ENCODE data around the gene NHLRC4.

The NHLRC4 gene

GRCh38 chr16:588889-589657, 22.3 kb downstream of the NHLRC4 start (continued):
- TF ChIP-seq, protein P1, sequence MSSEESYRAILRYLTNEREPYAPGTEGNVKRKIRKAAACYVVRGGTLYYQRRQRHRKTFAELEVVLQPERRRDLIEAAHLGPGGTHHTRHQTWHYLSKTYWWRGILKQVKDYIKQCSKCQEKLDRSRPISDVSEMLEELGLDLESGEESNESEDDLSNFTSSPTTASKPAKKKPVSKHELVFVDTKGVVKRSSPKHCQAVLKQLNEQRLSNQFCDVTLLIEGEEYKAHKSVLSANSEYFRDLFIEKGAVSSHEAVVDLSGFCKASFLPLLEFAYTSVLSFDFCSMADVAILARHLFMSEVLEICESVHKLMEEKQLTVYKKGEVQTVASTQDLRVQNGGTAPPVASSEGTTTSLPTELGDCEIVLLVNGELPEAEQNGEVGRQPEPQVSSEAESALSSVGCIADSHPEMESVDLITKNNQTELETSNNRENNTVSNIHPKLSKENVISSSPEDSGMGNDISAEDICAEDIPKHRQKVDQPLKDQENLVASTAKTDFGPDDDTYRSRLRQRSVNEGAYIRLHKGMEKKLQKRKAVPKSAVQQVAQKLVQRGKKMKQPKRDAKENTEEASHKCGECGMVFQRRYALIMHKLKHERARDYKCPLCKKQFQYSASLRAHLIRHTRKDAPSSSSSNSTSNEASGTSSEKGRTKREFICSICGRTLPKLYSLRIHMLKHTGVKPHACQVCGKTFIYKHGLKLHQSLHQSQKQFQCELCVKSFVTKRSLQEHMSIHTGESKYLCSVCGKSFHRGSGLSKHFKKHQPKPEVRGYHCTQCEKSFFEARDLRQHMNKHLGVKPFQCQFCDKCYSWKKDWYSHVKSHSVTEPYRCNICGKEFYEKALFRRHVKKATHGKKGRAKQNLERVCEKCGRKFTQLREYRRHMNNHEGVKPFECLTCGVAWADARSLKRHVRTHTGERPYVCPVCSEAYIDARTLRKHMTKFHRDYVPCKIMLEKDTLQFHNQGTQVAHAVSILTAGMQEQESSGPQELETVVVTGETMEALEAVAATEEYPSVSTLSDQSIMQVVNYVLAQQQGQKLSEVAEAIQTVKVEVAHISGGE (tag by site-specific recombination; conservative IDR thresholded peaks at IDR 0.05; ENCODE audit: low read depth), result peak; percentile 53
- TF ChIP-seq ZBTB8A (tag by site-specific recombination; IDR thresholded peaks at IDR 0.05) (peak; percentile 84), YY2 (tag by site-specific recombination; IDR thresholded peaks at IDR 0.05) (no peak), HOXC10 (CRISPR knock-in tag; IDR thresholded peaks at IDR 0.05) (0 out of 2 replicates have a peak, but pooled peaks have one; percentile 31), ZNF701 (tag by site-specific recombination; IDR thresholded peaks at IDR 0.05) (no peak)
- TF ChIP-seq, protein P2, sequence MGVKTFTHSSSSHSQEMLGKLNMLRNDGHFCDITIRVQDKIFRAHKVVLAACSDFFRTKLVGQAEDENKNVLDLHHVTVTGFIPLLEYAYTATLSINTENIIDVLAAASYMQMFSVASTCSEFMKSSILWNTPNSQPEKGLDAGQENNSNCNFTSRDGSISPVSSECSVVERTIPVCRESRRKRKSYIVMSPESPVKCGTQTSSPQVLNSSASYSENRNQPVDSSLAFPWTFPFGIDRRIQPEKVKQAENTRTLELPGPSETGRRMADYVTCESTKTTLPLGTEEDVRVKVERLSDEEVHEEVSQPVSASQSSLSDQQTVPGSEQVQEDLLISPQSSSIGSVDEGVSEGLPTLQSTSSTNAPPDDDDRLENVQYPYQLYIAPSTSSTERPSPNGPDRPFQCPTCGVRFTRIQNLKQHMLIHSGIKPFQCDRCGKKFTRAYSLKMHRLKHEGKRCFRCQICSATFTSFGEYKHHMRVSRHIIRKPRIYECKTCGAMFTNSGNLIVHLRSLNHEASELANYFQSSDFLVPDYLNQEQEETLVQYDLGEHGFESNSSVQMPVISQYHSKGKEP (tag by site-specific recombination; IDR thresholded peaks at IDR 0.05), result peak; percentile 34; the same call in 1 of the 2 replicates

DNA sequence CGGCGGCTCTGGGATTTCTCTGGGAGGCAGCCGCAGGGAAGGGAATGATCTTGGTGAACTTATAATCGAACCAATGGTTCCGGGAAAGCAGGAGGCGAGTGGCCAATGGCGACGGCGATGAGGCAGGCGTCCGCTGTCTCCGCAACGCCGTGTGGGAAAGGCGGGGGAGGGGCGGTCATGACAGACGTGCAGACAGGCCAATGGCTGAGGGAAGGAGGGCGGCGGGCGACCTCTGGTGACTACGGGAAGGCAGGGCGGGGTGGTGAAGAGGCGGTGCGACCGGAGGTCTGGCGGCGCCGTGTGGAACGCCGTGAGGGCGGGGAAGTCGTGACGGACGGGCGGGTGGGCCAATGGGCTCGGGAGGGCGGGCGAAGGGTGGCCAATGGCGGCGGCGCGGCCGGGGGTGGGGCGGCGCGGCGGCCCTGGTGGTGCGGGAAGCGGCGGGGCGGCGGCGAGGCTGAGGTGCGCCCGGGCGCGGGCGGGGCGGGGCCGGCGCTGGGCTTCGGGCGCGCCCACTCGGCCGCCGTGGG, 22.9 kb downstream of the NHLRC4 start, which contains the start of gene RAB40C:
TSS of gene RAB40C (plus strand) at position 409 of the 530 bp plus-strand sequence. CDS start 226 bp downstream, outside the sequence.
- ChIA-PET CTCF (interaction anchor here (0.6 to 0.9 kb wide), 2 partner anchors 11 to 47 kb away, joined by 3 to 5 read pairs; partner anchors contain the start of gene METTL26), POLR2A (interaction anchor here (0.6 to 1.4 kb wide), 3 partner anchors 11 to 62 kb away, joined by 3 to 4 read pairs (median 3); partner anchors contain the start of gene CAPN15)
- Histone ChIP-seq H3K4me1 (ENCODE audit: control insufficient read depth, insufficient read depth, low read length) (peaks cover 14% of the 10 kb centered on the region), H3K27ac (ENCODE audit: extremely low read depth, low read depth, low read length) (peak within 1 kb of the TSS; percentile 94), H3K9me3 (ENCODE audit: control insufficient read depth, insufficient read depth, low read depth, low read length) (no peaks in the 10 kb centered on the region), H3K36me3 (ENCODE audit: control insufficient read depth in 2 of 2, insufficient read depth in 1 of 2, low read length in 2 of 2) (no peaks in the 10 kb centered on the region), H3K4me3 (ENCODE audit: low read depth, low read length) (peak within 1 kb of the TSS; percentile 84)
- no peak; the same call in 1 of the 2 replicates for TF ChIP-seq KLF7 (tag by site-specific recombination; IDR thresholded peaks at IDR 0.05; ENCODE audit: borderline replicate concordance)
- TF ChIP-seq KLF9 (tag by site-specific recombination; IDR thresholded peaks at IDR 0.05; ENCODE audit: low read depth), result peak; percentile 81
- TF ChIP-seq SETDB1 (IDR thresholded peaks at IDR 0.05; ENCODE audit: insufficient read length, low read length), result no peak
- TF ChIP-seq, protein P3, sequence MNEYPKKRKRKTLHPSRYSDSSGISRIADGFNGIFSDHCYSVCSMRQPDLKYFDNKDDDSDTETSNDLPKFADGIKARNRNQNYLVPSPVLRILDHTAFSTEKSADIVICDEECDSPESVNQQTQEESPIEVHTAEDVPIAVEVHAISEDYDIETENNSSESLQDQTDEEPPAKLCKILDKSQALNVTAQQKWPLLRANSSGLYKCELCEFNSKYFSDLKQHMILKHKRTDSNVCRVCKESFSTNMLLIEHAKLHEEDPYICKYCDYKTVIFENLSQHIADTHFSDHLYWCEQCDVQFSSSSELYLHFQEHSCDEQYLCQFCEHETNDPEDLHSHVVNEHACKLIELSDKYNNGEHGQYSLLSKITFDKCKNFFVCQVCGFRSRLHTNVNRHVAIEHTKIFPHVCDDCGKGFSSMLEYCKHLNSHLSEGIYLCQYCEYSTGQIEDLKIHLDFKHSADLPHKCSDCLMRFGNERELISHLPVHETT (tag by site-specific recombination; IDR thresholded peaks at IDR 0.05), result no peak
- no peak for TF ChIP-seq MYNN (tag by site-specific recombination; IDR thresholded peaks at IDR 0.05; ENCODE audit: borderline replicate concordance)
- TF ChIP-seq ZNF140 (tag by site-specific recombination; IDR thresholded peaks at IDR 0.05), result no peak
- TF ChIP-seq, protein P4, sequence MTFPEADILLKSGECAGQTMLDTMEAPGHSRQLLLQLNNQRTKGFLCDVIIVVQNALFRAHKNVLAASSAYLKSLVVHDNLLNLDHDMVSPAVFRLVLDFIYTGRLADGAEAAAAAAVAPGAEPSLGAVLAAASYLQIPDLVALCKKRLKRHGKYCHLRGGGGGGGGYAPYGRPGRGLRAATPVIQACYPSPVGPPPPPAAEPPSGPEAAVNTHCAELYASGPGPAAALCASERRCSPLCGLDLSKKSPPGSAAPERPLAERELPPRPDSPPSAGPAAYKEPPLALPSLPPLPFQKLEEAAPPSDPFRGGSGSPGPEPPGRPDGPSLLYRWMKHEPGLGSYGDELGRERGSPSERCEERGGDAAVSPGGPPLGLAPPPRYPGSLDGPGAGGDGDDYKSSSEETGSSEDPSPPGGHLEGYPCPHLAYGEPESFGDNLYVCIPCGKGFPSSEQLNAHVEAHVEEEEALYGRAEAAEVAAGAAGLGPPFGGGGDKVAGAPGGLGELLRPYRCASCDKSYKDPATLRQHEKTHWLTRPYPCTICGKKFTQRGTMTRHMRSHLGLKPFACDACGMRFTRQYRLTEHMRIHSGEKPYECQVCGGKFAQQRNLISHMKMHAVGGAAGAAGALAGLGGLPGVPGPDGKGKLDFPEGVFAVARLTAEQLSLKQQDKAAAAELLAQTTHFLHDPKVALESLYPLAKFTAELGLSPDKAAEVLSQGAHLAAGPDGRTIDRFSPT (tag by site-specific recombination; IDR thresholded peaks at IDR 0.05), result no peak
- no peak for TF ChIP-seq TRIM28 (IDR thresholded peaks at IDR 0.05; ENCODE audit: borderline replicate concordance, low read length)
- no peak for TF ChIP-seq ZNF561 (tag by site-specific recombination; IDR thresholded peaks at IDR 0.05; ENCODE audit: borderline replicate concordance)
- TF ChIP-seq, protein P5, sequence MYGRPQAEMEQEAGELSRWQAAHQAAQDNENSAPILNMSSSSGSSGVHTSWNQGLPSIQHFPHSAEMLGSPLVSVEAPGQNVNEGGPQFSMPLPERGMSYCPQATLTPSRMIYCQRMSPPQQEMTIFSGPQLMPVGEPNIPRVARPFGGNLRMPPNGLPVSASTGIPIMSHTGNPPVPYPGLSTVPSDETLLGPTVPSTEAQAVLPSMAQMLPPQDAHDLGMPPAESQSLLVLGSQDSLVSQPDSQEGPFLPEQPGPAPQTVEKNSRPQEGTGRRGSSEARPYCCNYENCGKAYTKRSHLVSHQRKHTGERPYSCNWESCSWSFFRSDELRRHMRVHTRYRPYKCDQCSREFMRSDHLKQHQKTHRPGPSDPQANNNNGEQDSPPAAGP (tag by site-specific recombination; IDR thresholded peaks at IDR 0.05), result peak; percentile 53
- TF ChIP-seq, protein P6, sequence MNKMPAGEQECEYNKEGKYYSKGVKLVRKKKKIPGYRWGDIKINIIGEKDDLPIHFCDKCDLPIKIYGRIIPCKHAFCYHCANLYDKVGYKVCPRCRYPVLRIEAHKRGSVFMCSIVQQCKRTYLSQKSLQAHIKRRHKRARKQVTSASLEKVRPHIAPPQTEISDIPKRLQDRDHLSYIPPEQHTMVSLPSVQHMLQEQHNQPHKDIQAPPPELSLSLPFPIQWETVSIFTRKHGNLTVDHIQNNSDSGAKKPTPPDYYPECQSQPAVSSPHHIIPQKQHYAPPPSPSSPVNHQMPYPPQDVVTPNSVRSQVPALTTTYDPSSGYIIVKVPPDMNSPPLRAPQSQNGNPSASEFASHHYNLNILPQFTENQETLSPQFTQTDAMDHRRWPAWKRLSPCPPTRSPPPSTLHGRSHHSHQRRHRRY (tag by site-specific recombination; IDR thresholded peaks at IDR 0.05), result no peak
- TF ChIP-seq, protein P7, sequence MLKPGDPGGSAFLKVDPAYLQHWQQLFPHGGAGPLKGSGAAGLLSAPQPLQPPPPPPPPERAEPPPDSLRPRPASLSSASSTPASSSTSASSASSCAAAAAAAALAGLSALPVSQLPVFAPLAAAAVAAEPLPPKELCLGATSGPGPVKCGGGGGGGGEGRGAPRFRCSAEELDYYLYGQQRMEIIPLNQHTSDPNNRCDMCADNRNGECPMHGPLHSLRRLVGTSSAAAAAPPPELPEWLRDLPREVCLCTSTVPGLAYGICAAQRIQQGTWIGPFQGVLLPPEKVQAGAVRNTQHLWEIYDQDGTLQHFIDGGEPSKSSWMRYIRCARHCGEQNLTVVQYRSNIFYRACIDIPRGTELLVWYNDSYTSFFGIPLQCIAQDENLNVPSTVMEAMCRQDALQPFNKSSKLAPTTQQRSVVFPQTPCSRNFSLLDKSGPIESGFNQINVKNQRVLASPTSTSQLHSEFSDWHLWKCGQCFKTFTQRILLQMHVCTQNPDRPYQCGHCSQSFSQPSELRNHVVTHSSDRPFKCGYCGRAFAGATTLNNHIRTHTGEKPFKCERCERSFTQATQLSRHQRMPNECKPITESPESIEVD (tag by site-specific recombination; IDR thresholded peaks at IDR 0.05), result no peak
- no peak for TF ChIP-seq ZNF529 (tag by site-specific recombination; IDR thresholded peaks at IDR 0.05; ENCODE audit: insufficient replicate concordance)

Measured in HEK293 (cell line).